GM10248 (cell line): ENCODE measurements around the gene SLC25A21.

Experiments used
- CTCF ChIA-PET: fragments of 300-600 bp; sonication (Branson Sonifier 250); formaldehyde crosslinking; extraction: SDS; loops from one replicate; lab custom pipeline; 2021; ENCODE audit warnings: antibody characterized with exemption; lab: Yijun Ruan, JAX
- POLR2A ChIA-PET: fragments of 350-650 bp; sonication (Branson Sonifier 250); formaldehyde crosslinking; extraction: SDS; loops from one replicate; lab custom pipeline; 2020; ENCODE audit warnings: antibody characterized with exemption; lab: Yijun Ruan, JAX
- DNase-seq: peaks from one replicate; pipeline ENCODE4 v3.0.0; 2012; ENCODE audit errors: extremely low spot score
- CTCF ChIP-seq: IDR thresholded peaks from 2 replicates; pipeline ENCODE4 v1.5.1; 2012; ENCODE audit warnings: mild to moderate bottlenecking, low read depth; ENCODE audit errors: extremely low read depth, missing control alignments, control extremely low read depth

Gene SLC25A21

GRCh38 chr14:36955967-36956366 is 216.4 kb downstream of the SLC25A21 start:
- ChIA-PET CTCF (interaction anchor here (1.9 kb wide), 1 partner anchor 14 kb away, joined by 13 read pairs; no protein-coding TSS in a partner anchor), POLR2A (no interaction called here)

GRCh38 chr14:36955376-36955775 is 217.0 kb downstream of the SLC25A21 start:
- DNase-seq, result no peak
- POLR2A ChIA-PET, result no interaction called here
- CTCF ChIA-PET, result interaction anchor here (1.9 kb wide), 1 partner anchor 13 kb away, joined by 13 read pairs; no protein-coding TSS in a partner anchor
- no peak for TF ChIP-seq CTCF

More at GRCh38 chr14:36955967-36956366, 216.4 kb downstream of the SLC25A21 start:
- DNase-seq, result no peak
- TF ChIP-seq CTCF, result no peak

- TF ChIP-seq CTCF, result no peak
- no peak for DNase-seq
- CTCF ChIA-PET, result interaction anchor here (1.0 to 1.4 kb wide), 2 partner anchors 9 to 11 kb away, joined by 3 to 5 read pairs; no protein-coding TSS in a partner anchor
- POLR2A ChIA-PET, result no interaction called here
Observed at GRCh38 chr14:36952689-36953088, 219.7 kb downstream of the SLC25A21 start.

GRCh38 chr14:36951380-36951911 is 221.0 kb downstream of the SLC25A21 start:
- CTCF ChIA-PET, result no interaction called here
- POLR2A ChIA-PET, result no interaction called here
- TF ChIP-seq CTCF, result no peak
- DNase-seq, result no peak

- no peak for TF ChIP-seq CTCF
- no peak for DNase-seq
- ChIA-PET CTCF (interaction anchor here (0.8 kb wide), 1 partner anchor 8 kb away, joined by 3 read pairs; no protein-coding TSS in a partner anchor), POLR2A (no interaction called here)
Observed at GRCh38 chr14:36950812-36951211, 221.6 kb downstream of the SLC25A21 start.

GRCh38 chr14:36949371-36949770 is 223.0 kb downstream of the SLC25A21 start:
- CTCF ChIA-PET, result no interaction called here
- TF ChIP-seq CTCF, result no peak
- DNase-seq, result no peak
- POLR2A ChIA-PET, result no interaction called here
